Measurements from ENCODE around the gene SEPHS1.

- TF ChIP-seq MLX (CRISPR knock-in tag; IDR thresholded peaks at IDR 0.05) (no peak), CTCF (IDR thresholded peaks at IDR 0.05) (no peak), TP53 (CRISPR knock-in tag; IDR thresholded peaks at IDR 0.05) (no peak), TCF7 (CRISPR knock-in tag; IDR thresholded peaks at IDR 0.05; ENCODE audit: low read depth) (no peak), USF2 (CRISPR knock-in tag; IDR thresholded peaks at IDR 0.05) (no peak), MAX (CRISPR knock-in tag; IDR thresholded peaks at IDR 0.05) (no peak), STAT6 (CRISPR knock-in tag; conservative IDR thresholded peaks at IDR 0.05; ENCODE audit: low read depth) (no peak), ATF3 (CRISPR knock-in tag; conservative IDR thresholded peaks at IDR 0.05) (no peak)
These were observed 18.8 kb upstream of the SEPHS1 start for GRCh38 chr10:13366891-13367290.
